ENCODE data around the gene RAD9A.

GRCh38 chr11:67436459-67437081 lies 44.8 kb downstream of the RAD9A start:
- TF ChIP-seq POLR2A (IDR thresholded peaks at IDR 0.05) = no peak
- TF ChIP-seq CTCF (IDR thresholded peaks at IDR 0.05) = no peak

All from heart left ventricle (tissue), 13 donors.